ENCODE data around the gene IDH3G. TPM values are rescaled to one million over a fixed set of nuclear protein-coding genes. Genes with fewer than 3 reads are reported as not detected.

IDH3G gene
- total and polyA plus RNA-seq, 2 of the 8 experiments (the other 6 are each of a cell fraction or from before 2014, with no cell fraction given), result 39.4 to 66.7 TPM

DNA sequence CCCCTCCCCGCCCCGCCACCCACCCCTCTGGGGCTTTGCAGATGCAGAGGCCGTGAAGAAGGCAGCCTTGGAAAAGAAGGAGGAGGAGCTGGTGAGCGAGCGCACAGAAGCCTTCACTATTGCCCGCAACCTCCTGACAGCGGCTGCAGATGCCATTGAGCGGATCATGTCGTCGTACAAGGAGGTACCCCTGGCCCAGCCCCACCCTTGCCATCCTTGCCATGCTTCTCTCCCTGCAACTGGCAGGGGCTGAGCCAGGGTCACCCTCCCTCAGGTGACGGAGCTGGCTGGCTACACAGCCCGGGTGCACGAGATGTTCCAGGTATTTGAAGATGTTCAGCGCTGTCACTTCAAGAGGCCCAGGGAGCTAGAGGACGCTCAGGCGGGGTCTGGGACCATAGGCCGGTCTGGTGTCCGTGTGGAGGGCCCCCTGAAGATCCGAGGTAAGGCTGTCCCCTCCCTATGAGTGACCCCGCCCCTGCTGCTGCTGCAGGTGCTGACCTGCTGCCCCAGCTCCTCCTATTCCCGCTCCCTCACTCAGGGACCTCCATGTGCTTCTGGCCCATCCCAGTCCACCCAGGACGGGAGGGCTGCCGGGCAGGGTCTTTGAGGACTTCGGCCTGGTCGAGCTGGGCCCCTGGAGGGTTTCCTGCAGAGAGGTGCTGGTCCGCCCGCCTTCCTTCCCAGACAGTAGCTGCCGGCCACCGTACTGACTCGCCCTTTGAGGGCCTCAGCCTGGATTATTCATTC is 57.9 kb downstream of the IDH3G start:
- H3K27ac ChIP-seq (ENCODE audit: low read depth, low read length), result no peak overlapping the region
- H3K23ac ChIP-seq (ENCODE audit: insufficient read length), result no peak overlapping the region
- CTCF ChIA-PET (ENCODE audit: partially characterized antibody), result interaction anchor here (1.0 to 1.6 kb wide), 5 partner anchors 8 to 170 kb away, joined by 3 to 4 read pairs (median 3); no protein-coding TSS in a partner anchor
- H3K14ac ChIP-seq (ENCODE audit: insufficient read length), result no peak overlapping the region
- H3K4me2 ChIP-seq (ENCODE audit: insufficient read depth in 1 of 2, low read depth in 2 of 2, low read length in 2 of 2), result no peak overlapping the region
- no peak for DNase-seq (ENCODE audit: low read depth in 1 of 2, low spot score in 2 of 2)
- no peak overlapping the region for H2BK5ac ChIP-seq (ENCODE audit: low read depth, low read length)
- no peak overlapping the region for H3K4ac ChIP-seq (replicated peaks; ENCODE audit: insufficient read length, low read depth, low read length)
- no peaks in the 10 kb centered on the region for H4K20me1 ChIP-seq (replicated peaks in 1 of 2; ENCODE audit: control insufficient read depth in 1 of 2, insufficient read depth in 2 of 2, low read length in 2 of 2)
- no peaks in the 10 kb centered on the region for H3K27me3 ChIP-seq (replicated peaks in 1 of 4; ENCODE audit: control insufficient read depth in 3 of 4, extremely low read depth in 1 of 4, insufficient read depth in 3 of 4, low read length in 3 of 4)
- H3K9ac ChIP-seq (replicated peaks in 1 of 4; ENCODE audit: extremely low read depth in 1 of 4, low read depth in 3 of 4, low read length in 3 of 4), result no peak overlapping the region
- POLR2A ChIA-PET (ENCODE audit: partially characterized antibody), result interaction anchor here (1.0 kb wide), 1 partner anchor 10 kb away, joined by 5 read pairs; no protein-coding TSS in a partner anchor
- H4K8ac ChIP-seq (ENCODE audit: extremely low read depth, insufficient read depth, low read length), result no peak overlapping the region
- no peak overlapping the region for H3K18ac ChIP-seq (ENCODE audit: extremely low read depth, low read length)
- H2BK12ac ChIP-seq (ENCODE audit: low read depth, low read length), result no peak overlapping the region
- H4K91ac ChIP-seq (replicated peaks; ENCODE audit: insufficient read length, low read length), result no peak overlapping the region
- H3K4me3 ChIP-seq (ENCODE audit: extremely low read depth in 1 of 4, insufficient read depth in 2 of 4, low read depth in 3 of 4, low read length in 4 of 4), result no peak overlapping the region
- H3K36me3 ChIP-seq (ENCODE audit: control insufficient read depth in 2 of 4, insufficient read depth in 4 of 4, low read length in 3 of 4), result no peaks in the 10 kb centered on the region
- 100% methylated on average over 4 of the region's 30 CpGs; no CpG with 5 or more reads in 1 of the 2 experiments for WGBS, 2 experiments (ENCODE audit: extremely low coverage in 1 of 2, insufficient coverage in 1 of 2, insufficient read length in 1 of 2, insufficient replicate concordance in 2 of 2, low coverage in 1 of 2, low lambda C conversion rate in 2 of 2, missing lambda C conversion rate in 1 of 2)
- peaks cover 0 to 4% (median 0%) of the 10 kb centered on the region in 4 experiments; a peak in 3 of 7 replicates for H3K4me1 ChIP-seq (replicated peaks in 1 of 4; ENCODE audit: control insufficient read depth in 3 of 4, insufficient read depth in 4 of 4, low read length in 3 of 4)
- no peak overlapping the region for H3K56ac ChIP-seq (replicated peaks; ENCODE audit: insufficient read length, low read depth, low read length)
- no peaks in the 10 kb centered on the region for H3K79me2 ChIP-seq (ENCODE audit: control insufficient read depth in 1 of 2, insufficient read depth in 2 of 2, low read length in 2 of 2)
- no peaks in the 10 kb centered on the region for H3K23me2 ChIP-seq (ENCODE audit: low read depth, low read length)
- no peak for TF ChIP-seq SP4 (IDR thresholded peaks at IDR 0.05; ENCODE audit: low read length)
- TF ChIP-seq SP2 (IDR thresholded peaks at IDR 0.05; ENCODE audit: low read length), result no peak
- no peak for TF ChIP-seq BCL11A (IDR thresholded peaks at IDR 0.05; ENCODE audit: low read depth in 2 of 2, low read length in 2 of 2)
- H3K79me1 ChIP-seq (ENCODE audit: low read depth, low read length), result no peaks in the 10 kb centered on the region
- no peak overlapping the region for H4K5ac ChIP-seq (ENCODE audit: insufficient read length, low read depth, low read length)
- no peak overlapping the region for H2AFZ ChIP-seq (ENCODE audit: low read length)
- no peak for FAIRE-seq
- no peak overlapping the region for H2BK120ac ChIP-seq (replicated peaks; ENCODE audit: low read depth, low read length)
- no peak overlapping the region for H2BK20ac ChIP-seq (ENCODE audit: low read length)
- no peaks in the 10 kb centered on the region for H3K9me3 ChIP-seq (ENCODE audit: insufficient read depth in 2 of 2, low read depth in 1 of 2, low read length in 1 of 2)
- no peak overlapping the region for H2BK15ac ChIP-seq (ENCODE audit: low read length)
- no peak overlapping the region for H2AK5ac ChIP-seq (ENCODE audit: low read depth, low read length)

Data from H1 (cell line).